A673 (cell line): ENCODE measurements around the gene FETUB.

Source experiments
- EZH2 ChIP-seq: fragments of 200-600 bp; sonication (generic); IDR thresholded peaks from 2 replicates; pipeline ENCODE4 v1.6.1; 2017; ENCODE audit warnings: borderline replicate concordance, low read depth, mild to moderate bottlenecking, mixed read lengths, antibody characterized with exemption, low read length; ENCODE audit not compliant: poor library complexity, severe bottlenecking
- TF ChIP-seq, protein P1 (sequence below): fragments of 300-800, 200-600 bp; sonication (generic); conservative IDR thresholded peaks from 2 replicates; pipeline ENCODE4 v1.5.1; 2017; ENCODE audit warnings: low read depth, mild to moderate bottlenecking, antibody characterized with exemption, low read length, moderate library complexity, mixed read lengths

GRCh38 chr3:186697510-186697909 lies 57.3 kb downstream of the FETUB start:
- TF ChIP-seq EZH2 = no peak
- TF ChIP-seq, protein P1, sequence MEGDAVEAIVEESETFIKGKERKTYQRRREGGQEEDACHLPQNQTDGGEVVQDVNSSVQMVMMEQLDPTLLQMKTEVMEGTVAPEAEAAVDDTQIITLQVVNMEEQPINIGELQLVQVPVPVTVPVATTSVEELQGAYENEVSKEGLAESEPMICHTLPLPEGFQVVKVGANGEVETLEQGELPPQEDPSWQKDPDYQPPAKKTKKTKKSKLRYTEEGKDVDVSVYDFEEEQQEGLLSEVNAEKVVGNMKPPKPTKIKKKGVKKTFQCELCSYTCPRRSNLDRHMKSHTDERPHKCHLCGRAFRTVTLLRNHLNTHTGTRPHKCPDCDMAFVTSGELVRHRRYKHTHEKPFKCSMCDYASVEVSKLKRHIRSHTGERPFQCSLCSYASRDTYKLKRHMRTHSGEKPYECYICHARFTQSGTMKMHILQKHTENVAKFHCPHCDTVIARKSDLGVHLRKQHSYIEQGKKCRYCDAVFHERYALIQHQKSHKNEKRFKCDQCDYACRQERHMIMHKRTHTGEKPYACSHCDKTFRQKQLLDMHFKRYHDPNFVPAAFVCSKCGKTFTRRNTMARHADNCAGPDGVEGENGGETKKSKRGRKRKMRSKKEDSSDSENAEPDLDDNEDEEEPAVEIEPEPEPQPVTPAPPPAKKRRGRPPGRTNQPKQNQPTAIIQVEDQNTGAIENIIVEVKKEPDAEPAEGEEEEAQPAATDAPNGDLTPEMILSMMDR = no peak
